CD4-positive, alpha-beta T cell treated with Interleukin-12 subunit alpha and Interleukin-12 subunit beta, for 1 hour (primary cell): ENCODE data around the gene TIE1.

Experiments used
- DNase-seq: peaks from one replicate; pipeline ENCODE4 v3.0.0-alpha.2; 2020

TIE1 gene

GRCh38 chr1:43339584-43340232 lies 38.9 kb downstream of the TIE1 start:
- DNase-seq, result no peak

GRCh38 chr1:43340559-43340958 lies 39.8 kb downstream of the TIE1 start:
- no peak for DNase-seq

GRCh38 chr1:43344267-43344850 lies 43.6 kb downstream of the TIE1 start:
- DNase-seq, result no peak

- no peak for DNase-seq
Observed at GRCh38 chr1:43345120-43345519, 44.3 kb downstream of the TIE1 start.

GRCh38 chr1:43346636-43347035 lies 45.9 kb downstream of the TIE1 start:
- no peak for DNase-seq

- no peak for DNase-seq
Observed at GRCh38 chr1:43348343-43348808, 47.6 kb downstream of the TIE1 start.

GRCh38 chr1:43348809-43349593 lies 48.2 kb downstream of the TIE1 start:
- DNase-seq, result peak; percentile 84

GRCh38 chr1:43349594-43350306 lies 49.0 kb downstream of the TIE1 start:
- no peak for DNase-seq

GRCh38 chr1:43350976-43351375 lies 50.2 kb downstream of the TIE1 start:
- DNase-seq, result no peak

GRCh38 chr1:43351421-43352350 lies 50.9 kb downstream of the TIE1 start:
- no peak for DNase-seq

GRCh38 chr1:43352351-43352705 lies 51.5 kb downstream of the TIE1 start:
- no peak for DNase-seq

GRCh38 chr1:43352881-43353280 lies 52.1 kb downstream of the TIE1 start:
- no peak for DNase-seq

GRCh38 chr1:43354471-43354870 lies 53.7 kb downstream of the TIE1 start:
- DNase-seq, result no peak

GRCh38 chr1:43354936-43355335 lies 54.2 kb downstream of the TIE1 start:
- DNase-seq, result no peak

GRCh38 chr1:43357251-43357650 lies 56.5 kb downstream of the TIE1 start:
- no peak for DNase-seq

- peak; percentile 39 for DNase-seq
Observed at GRCh38 chr1:43358121-43358745, 57.5 kb downstream of the TIE1 start.

GRCh38 chr1:43358746-43359693 lies 58.2 kb downstream of the TIE1 start, which contains the start of gene CDC20:
Gene CDC20, plus strand, starts transcription at chr1:43358981. Its CDS starts 235 bp downstream, at chr1:43359216.
- peak; percentile 96 for DNase-seq

- DNase-seq, result no peak
Observed at GRCh38 chr1:43359696-43360095, 58.9 kb downstream of the TIE1 start.

GRCh38 chr1:43360616-43361015 lies 59.8 kb downstream of the TIE1 start:
- DNase-seq, result no peak

- no peak for DNase-seq
Observed at GRCh38 chr1:43363283-43363934, 62.6 kb downstream of the TIE1 start.
